Renal cortex interstitium (tissue), 11 donors: ENCODE data around the gene COQ8B. TPM values are rescaled to one million over a fixed set of nuclear protein-coding genes. Genes with fewer than 3 reads are reported as not detected.

Source experiments
- DNase-seq, 11 donors: peaks; one replicate each; pipeline ENCODE4 v3.0.0-alpha.2; 2013; ENCODE audit warnings: low read depth in 9 of 11, low spot score in 4 of 11; ENCODE audit errors: extremely low read depth in 1 of 11
- polyA plus RNA-seq, 3 donors: library from polyadenylated mRNA; unstranded; fragments of 120-200 nt; gene quantifications; one replicate each; pipeline ENCODE4 v1.2.1, GENCODE V29; 2013; ENCODE audit not compliant: insufficient read length in 3 of 3

COQ8B gene
- polyA plus RNA-seq, 3 donors: 30.7 to 45.2 (median 38.9) TPM

- DNase-seq: no peak
Measured at GRCh38 chr19:40684280-40684679, 32.4 kb downstream of the COQ8B start.

GRCh38 chr19:40683437-40683836 lies 33.2 kb downstream of the COQ8B start:
- DNase-seq: no peak

GRCh38 chr19:40682431-40682964 lies 34.2 kb downstream of the COQ8B start:
- DNase-seq: no peak

GRCh38 chr19:40681039-40681438 lies 35.6 kb downstream of the COQ8B start:
- DNase-seq: no peak

GRCh38 chr19:40677156-40677555 lies 39.5 kb downstream of the COQ8B start:
- no peak for DNase-seq

- DNase-seq: no peak
Measured at GRCh38 chr19:40674291-40674690, 42.4 kb downstream of the COQ8B start.

GRCh38 chr19:40673397-40673796 lies 43.3 kb downstream of the COQ8B start:
- no peak for DNase-seq

- no peak for DNase-seq
Measured at GRCh38 chr19:40672573-40673299, 44.0 kb downstream of the COQ8B start.

GRCh38 chr19:40672038-40672437 lies 44.6 kb downstream of the COQ8B start:
- DNase-seq: no peak

- no peak for DNase-seq
Measured at GRCh38 chr19:40671404-40671803, 45.3 kb downstream of the COQ8B start.

GRCh38 chr19:40668991-40669614 lies 47.6 kb downstream of the COQ8B start:
- no peak for DNase-seq

- DNase-seq: no peak
Measured at GRCh38 chr19:40667602-40668001, 49.1 kb downstream of the COQ8B start.

GRCh38 chr19:40666803-40667438 lies 49.8 kb downstream of the COQ8B start:
- no peak for DNase-seq

- DNase-seq: no peak
Measured at GRCh38 chr19:40663695-40664692, 52.7 kb downstream of the COQ8B start.

- DNase-seq: peak; percentile 58 to 87 (median 84)
Measured at GRCh38 chr19:40662925-40663694, 53.6 kb downstream of the COQ8B start.

GRCh38 chr19:40661616-40662015 lies 55.1 kb downstream of the COQ8B start:
- no peak for DNase-seq

GRCh38 chr19:40659566-40659965 lies 57.1 kb downstream of the COQ8B start:
- DNase-seq: no peak

GRCh38 chr19:40659116-40659515 lies 57.6 kb downstream of the COQ8B start:
- DNase-seq: no peak
